ENCODE results near the gene PRKRIP1. TPM values are rescaled to one million over a fixed set of nuclear protein-coding genes. Genes with fewer than 3 reads are reported as not detected.
"Not testable (repeated sequence)": the region's sequence is repeated elsewhere in the genome, so short reads cannot be mapped to it uniquely, and the experiment has no call there.

The PRKRIP1 gene
- total and polyA plus RNA-seq, 3 experiments from 2014 or later: 21.1 to 27.3 (median 26.0) TPM

- H3K36me3 ChIP-seq (ENCODE audit: insufficient read depth, low read length); POLR2A ChIA-PET; H3K27ac ChIP-seq (ENCODE audit: low read depth, low read length); H3K9me3 Mint-ChIP-seq; H3K4me3 Mint-ChIP-seq; H3K9me3 ChIP-seq (ENCODE audit: low read length); DNase-seq; CTCF ChIA-PET; H3K4me1 ChIP-seq (ENCODE audit: insufficient read depth, low read length); H3K27me3 ChIP-seq (ENCODE audit: insufficient read depth, low read length, poor library complexity, severe bottlenecking); H3K27ac Mint-ChIP-seq; H3K4me3 ChIP-seq (ENCODE audit: low read length); H3K27me3 Mint-ChIP-seq: not testable (repeated sequence)
- peaks cover 20 to 27% (median 24%) of the 10 kb centered on the region in 3 donors for H3K4me1 Mint-ChIP-seq
- peaks cover 13 to 45% (median 14%) of the 10 kb centered on the region in 3 donors for H3K36me3 Mint-ChIP-seq
Measured at GRCh38 chr7:102372796-102373195, 23.4 kb upstream of the PRKRIP1 start.

- peaks cover 4 to 59% (median 6%) of the 10 kb centered on the region in 3 donors for H3K36me3 Mint-ChIP-seq
- H3K9me3 Mint-ChIP-seq: no peaks in the 10 kb centered on the region
- Histone ChIP-seq H3K4me3 (ENCODE audit: low read length) (no peak overlapping the region), H3K27me3 (ENCODE audit: insufficient read depth, low read length, poor library complexity, severe bottlenecking) (no peaks in the 10 kb centered on the region), H3K36me3 (ENCODE audit: insufficient read depth, low read length) (peaks cover 6% of the 10 kb centered on the region), H3K27ac (ENCODE audit: low read depth, low read length) (no peak overlapping the region), H3K9me3 (ENCODE audit: low read length) (no peaks in the 10 kb centered on the region), H3K4me1 (ENCODE audit: insufficient read depth, low read length) (no peaks in the 10 kb centered on the region)
- no peaks in the 10 kb centered on the region for H3K27me3 Mint-ChIP-seq
- H3K4me3 Mint-ChIP-seq: no peak overlapping the region
- peaks cover 6 to 11% (median 8%) of the 10 kb centered on the region in 3 donors for H3K4me1 Mint-ChIP-seq
- CTCF ChIA-PET: no interaction called here
- no peak for DNase-seq
- peak overlapping the region in 5 of 8 donors; percentile 4 to 71 (median 38) for H3K27ac Mint-ChIP-seq
- POLR2A ChIA-PET: no interaction called here
Measured at GRCh38 chr7:102376964-102377466, 19.1 kb upstream of the PRKRIP1 start.

- CTCF ChIA-PET; H3K4me1 ChIP-seq (ENCODE audit: insufficient read depth, low read length); H3K4me3 ChIP-seq (ENCODE audit: low read length); H3K9me3 Mint-ChIP-seq; H3K9me3 ChIP-seq (ENCODE audit: low read length); H3K27ac ChIP-seq (ENCODE audit: low read depth, low read length); H3K36me3 ChIP-seq (ENCODE audit: insufficient read depth, low read length); POLR2A ChIA-PET; H3K4me3 Mint-ChIP-seq; DNase-seq; H3K27me3 Mint-ChIP-seq; H3K27me3 ChIP-seq (ENCODE audit: insufficient read depth, low read length, poor library complexity, severe bottlenecking); H3K4me1 Mint-ChIP-seq: not testable (repeated sequence)
- Mint-ChIP-seq H3K27ac (peak overlapping the region in 1 of 8 donors; percentile 72), H3K36me3 (peaks cover 4 to 65% (median 7%) of the 10 kb centered on the region in 3 donors)
Measured at GRCh38 chr7:102380837-102381236, 15.3 kb upstream of the PRKRIP1 start.

GRCh38 chr7:102381696-102382425 is 14.3 kb upstream of the PRKRIP1 start:
- H3K9me3 Mint-ChIP-seq; H3K27me3 Mint-ChIP-seq; H3K4me3 ChIP-seq (ENCODE audit: low read length); H3K4me1 ChIP-seq (ENCODE audit: insufficient read depth, low read length); CTCF ChIA-PET; H3K27me3 ChIP-seq (ENCODE audit: insufficient read depth, low read length, poor library complexity, severe bottlenecking); POLR2A ChIA-PET; DNase-seq; H3K4me1 Mint-ChIP-seq; H3K36me3 ChIP-seq (ENCODE audit: insufficient read depth, low read length); H3K4me3 Mint-ChIP-seq; H3K9me3 ChIP-seq (ENCODE audit: low read length); H3K27ac ChIP-seq (ENCODE audit: low read depth, low read length): not testable (repeated sequence)
- H3K27ac Mint-ChIP-seq: peak overlapping the region in 2 of 8 donors; percentile 15 to 17
- H3K36me3 Mint-ChIP-seq: peaks cover 4 to 67% (median 7%) of the 10 kb centered on the region in 3 donors

- Histone ChIP-seq H3K4me1 (ENCODE audit: insufficient read depth, low read length) (no peaks in the 10 kb centered on the region), H3K36me3 (ENCODE audit: insufficient read depth, low read length) (no peaks in the 10 kb centered on the region), H3K4me3 (ENCODE audit: low read length) (no peak overlapping the region), H3K27ac (ENCODE audit: low read depth, low read length) (no peak overlapping the region), H3K9me3 (ENCODE audit: low read length) (no peaks in the 10 kb centered on the region), H3K27me3 (ENCODE audit: insufficient read depth, low read length, poor library complexity, severe bottlenecking) (no peaks in the 10 kb centered on the region)
- peaks cover 0 to 35% (median 2%) of the 10 kb centered on the region in 3 donors for H3K36me3 Mint-ChIP-seq
- H3K9me3 Mint-ChIP-seq: no peaks in the 10 kb centered on the region
- H3K4me3 Mint-ChIP-seq: no peak overlapping the region
- H3K27ac Mint-ChIP-seq: peak overlapping the region in 2 of 8 donors; percentile 43 to 57
- POLR2A ChIA-PET: interaction anchor here (0.5 kb wide), 1 partner anchor 9 kb away, joined by 3 read pairs; the partner anchor contains the start of gene PRKRIP1
- no peak for DNase-seq
- no peaks in the 10 kb centered on the region for H3K4me1 Mint-ChIP-seq
- no peaks in the 10 kb centered on the region for H3K27me3 Mint-ChIP-seq
- CTCF ChIA-PET: interaction anchor here (1.0 to 2.1 kb wide), 2 partner anchors 107 to 114 kb away, joined by 3 to 6 read pairs; no protein-coding TSS in a partner anchor
Measured at GRCh38 chr7:102387064-102387463, 9.1 kb upstream of the PRKRIP1 start.

GRCh38 chr7:102389810-102390209 is 6.4 kb upstream of the PRKRIP1 start:
- no peaks in the 10 kb centered on the region for H3K36me3 ChIP-seq (ENCODE audit: insufficient read depth, low read length)
- H3K4me3 ChIP-seq (ENCODE audit: low read length): no peak overlapping the region
- CTCF ChIA-PET: interaction anchor here (0.8 to 2.2 kb wide), 3 partner anchors 47 to 80 kb away, joined by 3 to 4 read pairs (median 3); no protein-coding TSS in a partner anchor
- Mint-ChIP-seq H3K4me3 (no peak overlapping the region), H3K36me3 (peaks cover 0 to 28% (median 2%) of the 10 kb centered on the region in 3 donors), H3K9me3 (no peaks in the 10 kb centered on the region), H3K27me3 (no peaks in the 10 kb centered on the region), H3K27ac (peak overlapping the region in 1 of 8 donors; percentile 5), H3K4me1 (no peaks in the 10 kb centered on the region)
- POLR2A ChIA-PET: no interaction called here
- no peak for DNase-seq
- H3K27ac ChIP-seq (ENCODE audit: low read depth, low read length): no peak overlapping the region
- no peaks in the 10 kb centered on the region for H3K4me1 ChIP-seq (ENCODE audit: insufficient read depth, low read length)
- H3K27me3 ChIP-seq (ENCODE audit: insufficient read depth, low read length, poor library complexity, severe bottlenecking): no peaks in the 10 kb centered on the region
- no peaks in the 10 kb centered on the region for H3K9me3 ChIP-seq (ENCODE audit: low read length)

GRCh38 chr7:102390697-102391484 is 5.3 kb upstream of the PRKRIP1 start:
- H3K4me3 Mint-ChIP-seq: no peak overlapping the region
- H3K36me3 ChIP-seq (ENCODE audit: insufficient read depth, low read length): no peaks in the 10 kb centered on the region
- peaks cover 5 to 6% (median 5%) of the 10 kb centered on the region in 3 donors for H3K4me1 Mint-ChIP-seq
- no peaks in the 10 kb centered on the region for H3K27me3 Mint-ChIP-seq
- H3K4me3 ChIP-seq (ENCODE audit: low read length): no peak overlapping the region
- no peak overlapping the region for H3K27ac ChIP-seq (ENCODE audit: low read depth, low read length)
- H3K9me3 Mint-ChIP-seq: no peaks in the 10 kb centered on the region
- no peaks in the 10 kb centered on the region for H3K9me3 ChIP-seq (ENCODE audit: low read length)
- no peak overlapping the region for H3K27ac Mint-ChIP-seq
- peaks cover 0 to 26% (median 2%) of the 10 kb centered on the region in 3 donors for H3K36me3 Mint-ChIP-seq
- POLR2A ChIA-PET: no interaction called here
- peaks cover 5% of the 10 kb centered on the region for H3K4me1 ChIP-seq (ENCODE audit: insufficient read depth, low read length)
- peak; percentile 56 to 80 (median 60) for DNase-seq
- CTCF ChIA-PET: interaction anchor here (1.0 to 2.5 kb wide), 4 partner anchors 13 to 114 kb away, joined by 4 to 21 read pairs (median 7); no protein-coding TSS in a partner anchor
- no peaks in the 10 kb centered on the region for H3K27me3 ChIP-seq (ENCODE audit: insufficient read depth, low read length, poor library complexity, severe bottlenecking)

GRCh38 chr7:102392330-102392729 is 3.8 kb upstream of the PRKRIP1 start:
- Histone ChIP-seq H3K4me3 (ENCODE audit: low read length) (no peak overlapping the region), H3K27me3 (ENCODE audit: insufficient read depth, low read length, poor library complexity, severe bottlenecking) (no peaks in the 10 kb centered on the region), H3K9me3 (ENCODE audit: low read length) (no peaks in the 10 kb centered on the region), H3K36me3 (ENCODE audit: insufficient read depth, low read length) (no peaks in the 10 kb centered on the region), H3K4me1 (ENCODE audit: insufficient read depth, low read length) (peaks cover 12% of the 10 kb centered on the region), H3K27ac (ENCODE audit: low read depth, low read length) (no peak overlapping the region)
- no peak for DNase-seq
- Mint-ChIP-seq H3K4me3 (no peak overlapping the region), H3K36me3 (peaks cover 0 to 25% (median 2%) of the 10 kb centered on the region in 3 donors), H3K9me3 (no peaks in the 10 kb centered on the region), H3K4me1 (peaks cover 16 to 20% (median 16%) of the 10 kb centered on the region in 3 donors), H3K27ac (peak overlapping the region in 4 of 8 donors; percentile 1 to 85 (median 6)), H3K27me3 (no peaks in the 10 kb centered on the region)
- ChIA-PET POLR2A (no interaction called here), CTCF (interaction anchor here (1.7 to 2.5 kb wide), 2 partner anchors 12 to 112 kb away, joined by 6 to 21 read pairs; no protein-coding TSS in a partner anchor)

Data from CD8-positive, alpha-beta memory T cell (primary cell).